SU-DHL-6 (cell line): ENCODE measurements around the gene STAG3.
A peak's percentile ranks its signal among the peaks of the same experiment; 100 is the strongest.

Experiments used
- H2AFZ ChIP-seq: fragments of 200-600 bp; sonication (generic); 2 replicates; pipeline ENCODE4 v1.6.1; 2014; ENCODE audit warnings: low read depth, mild to moderate bottlenecking, moderate library complexity, mixed read lengths, antibody characterized with exemption, low read length; ENCODE audit not compliant: severe bottlenecking
- H3F3A ChIP-seq: fragments of 200-600 bp; shearing (Covaris generic); 2 replicates; pipeline ENCODE4 v1.6.0; 2016; ENCODE audit warnings: antibody characterized with exemption, mild to moderate bottlenecking; ENCODE audit not compliant: insufficient read depth
- H3K27ac ChIP-seq: fragments of 200-600 bp; sonication (generic); 2 replicates; pipeline ENCODE4 v1.5.1; 2016; ENCODE audit warnings: low read depth, mild to moderate bottlenecking, low read length, moderate library complexity, mixed read lengths
- H3K27me3 ChIP-seq: fragments of 200-600 bp; sonication (generic), shearing (Covaris generic); 2 replicates; pipeline ENCODE4 v1.6.0; 2014; ENCODE audit warnings: mild to moderate bottlenecking, low read length
- H3K36me3 ChIP-seq: fragments of 200-600 bp; sonication (generic); 2 replicates; pipeline ENCODE4 v1.6.1; 2014; ENCODE audit warnings: mild to moderate bottlenecking, low read length, mixed read lengths
- H3K4me2 ChIP-seq: fragments of 300-600, 200-600 bp; shearing (Covaris generic), sonication (generic); 2 replicates; pipeline ENCODE4 v1.6.0; 2014; ENCODE audit warnings: low read length, low read depth, mild to moderate bottlenecking; ENCODE audit not compliant: poor library complexity, severe bottlenecking
- H3K4me3 ChIP-seq: fragments of 200-600 bp; sonication (generic); 2 replicates; pipeline ENCODE4 v1.5.1; 2014; ENCODE audit warnings: antibody characterized with exemption, low read length, mild to moderate bottlenecking, mixed read lengths; ENCODE audit not compliant: insufficient read depth, poor library complexity, severe bottlenecking
- H3K79me2 ChIP-seq: fragments of 200-600 bp; sonication (generic); 2 replicates; pipeline ENCODE4 v1.6.1; 2014; ENCODE audit warnings: mild to moderate bottlenecking, low read length, moderate library complexity; ENCODE audit not compliant: insufficient read depth
- H3K9ac ChIP-seq: fragments of 200-600 bp; sonication (generic); 2 replicates; pipeline ENCODE4 v1.7.0; 2014; ENCODE audit warnings: mild to moderate bottlenecking, low read length
- H3K9me2 ChIP-seq: fragments of 200-600 bp; sonication (generic); replicated peaks from 2 replicates; pipeline ENCODE4 v1.6.1; 2014; ENCODE audit warnings: low read length; ENCODE audit not compliant: insufficient read depth
- H3K9me3 ChIP-seq: fragments of 200-600 bp; sonication (generic); 2 replicates; pipeline ENCODE4 v1.6.1; 2014; ENCODE audit warnings: low read length, mixed read lengths; ENCODE audit not compliant: insufficient read depth
- H4K20me1 ChIP-seq: fragments of 200-600 bp; sonication (generic); 2 replicates; pipeline ENCODE4 v1.6.1; 2014; ENCODE audit warnings: low read depth, mild to moderate bottlenecking, antibody characterized with exemption, low read length, moderate library complexity, mixed read lengths
- EZH2phosphoT487 ChIP-seq: fragments of 200-600 bp; sonication (generic), shearing (Covaris generic); conservative IDR thresholded peaks from 2 replicates; pipeline ENCODE4 v1.6.1; 2018; ENCODE audit warnings: mild to moderate bottlenecking, antibody characterized with exemption, low read length, moderate library complexity, mixed read lengths
- TF ChIP-seq, protein P1 (sequence below): fragments of 200-600 bp; sonication (generic); IDR thresholded peaks from one replicate; pipeline ENCODE4 v1.5.1; 2017; ENCODE audit warnings: antibody characterized with exemption, mild to moderate bottlenecking, low read length, moderate library complexity; ENCODE audit not compliant: insufficient read depth, poor library complexity, severe bottlenecking

The STAG3 gene

DNA sequence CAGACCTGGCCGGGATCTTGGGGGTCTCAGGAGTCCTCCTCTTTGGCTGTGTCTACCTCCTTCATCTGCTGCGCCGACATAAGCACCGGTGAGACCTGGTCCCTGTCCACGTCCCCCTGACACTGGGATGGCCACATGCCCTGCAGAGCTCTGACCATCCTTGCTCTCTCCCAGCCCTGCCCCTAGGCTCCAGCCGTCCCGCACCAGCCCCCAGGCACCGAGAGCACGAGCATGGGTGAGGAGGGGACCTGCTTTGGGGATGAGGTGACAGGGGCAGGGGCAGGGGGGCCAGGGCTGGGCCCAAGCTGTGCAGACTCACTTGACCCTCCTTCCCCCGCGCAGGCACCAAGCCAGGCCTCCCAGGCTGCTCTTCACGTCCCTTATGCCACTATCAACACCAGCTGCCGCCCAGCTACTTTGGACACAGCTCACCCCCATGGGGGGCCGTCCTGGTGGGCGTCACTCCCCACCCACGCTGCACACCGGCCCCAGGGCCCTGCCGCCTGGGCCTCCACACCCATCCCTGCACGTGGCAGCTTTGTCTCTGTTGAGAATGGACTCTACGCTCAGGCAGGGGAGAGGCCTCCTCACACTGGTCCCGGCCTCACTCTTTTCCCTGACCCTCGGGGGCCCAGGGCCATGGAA, 43.0 kb downstream of the STAG3 start:
- H3K36me3 ChIP-seq: 0 out of 2 replicates have a peak, but pooled peaks cover 2% of the 10 kb centered on the region
- H4K20me1 ChIP-seq: no peaks in the 10 kb centered on the region
- peak overlapping the region; percentile 95 for H3K27ac ChIP-seq
- H2AFZ ChIP-seq: no peak overlapping the region
- no peaks in the 10 kb centered on the region for H3K9me3 ChIP-seq
- TF ChIP-seq EZH2phosphoT487: no peak
- TF ChIP-seq, protein P1, sequence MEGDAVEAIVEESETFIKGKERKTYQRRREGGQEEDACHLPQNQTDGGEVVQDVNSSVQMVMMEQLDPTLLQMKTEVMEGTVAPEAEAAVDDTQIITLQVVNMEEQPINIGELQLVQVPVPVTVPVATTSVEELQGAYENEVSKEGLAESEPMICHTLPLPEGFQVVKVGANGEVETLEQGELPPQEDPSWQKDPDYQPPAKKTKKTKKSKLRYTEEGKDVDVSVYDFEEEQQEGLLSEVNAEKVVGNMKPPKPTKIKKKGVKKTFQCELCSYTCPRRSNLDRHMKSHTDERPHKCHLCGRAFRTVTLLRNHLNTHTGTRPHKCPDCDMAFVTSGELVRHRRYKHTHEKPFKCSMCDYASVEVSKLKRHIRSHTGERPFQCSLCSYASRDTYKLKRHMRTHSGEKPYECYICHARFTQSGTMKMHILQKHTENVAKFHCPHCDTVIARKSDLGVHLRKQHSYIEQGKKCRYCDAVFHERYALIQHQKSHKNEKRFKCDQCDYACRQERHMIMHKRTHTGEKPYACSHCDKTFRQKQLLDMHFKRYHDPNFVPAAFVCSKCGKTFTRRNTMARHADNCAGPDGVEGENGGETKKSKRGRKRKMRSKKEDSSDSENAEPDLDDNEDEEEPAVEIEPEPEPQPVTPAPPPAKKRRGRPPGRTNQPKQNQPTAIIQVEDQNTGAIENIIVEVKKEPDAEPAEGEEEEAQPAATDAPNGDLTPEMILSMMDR: no peak
- H3K9ac ChIP-seq: peak overlapping the region; percentile 93
- H3K79me2 ChIP-seq: peaks cover 29% of the 10 kb centered on the region
- H3F3A ChIP-seq: peaks cover 53% of the 10 kb centered on the region
- peak overlapping the region; percentile 58 for H3K4me3 ChIP-seq
- H3K9me2 ChIP-seq: no peaks in the 10 kb centered on the region
- no peaks in the 10 kb centered on the region for H3K27me3 ChIP-seq
- H3K4me2 ChIP-seq: peak overlapping the region; percentile 86

DNA sequence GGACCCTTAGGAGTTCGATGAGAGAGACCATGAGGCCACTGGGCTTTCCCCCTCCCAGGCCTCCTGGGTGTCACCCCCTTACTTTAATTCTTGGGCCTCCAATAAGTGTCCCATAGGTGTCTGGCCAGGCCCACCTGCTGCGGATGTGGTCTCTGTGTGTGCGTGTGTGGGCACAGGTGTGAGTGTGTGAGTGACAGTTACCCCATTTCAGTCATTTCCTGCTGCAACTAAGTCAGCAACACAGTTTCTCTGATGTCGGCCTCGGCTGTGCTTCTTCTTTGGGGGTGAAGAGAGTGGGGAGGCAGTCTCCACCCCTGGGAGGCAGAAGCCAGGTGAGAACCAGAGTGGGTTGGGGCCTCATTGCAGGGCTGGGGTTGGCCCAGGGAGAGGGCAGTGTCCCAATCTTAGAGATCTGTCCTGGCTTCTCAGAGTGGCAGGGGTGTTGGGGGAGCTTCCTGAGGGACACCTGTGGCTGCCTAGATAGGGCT, 43.6 kb downstream of the STAG3 start:
- H3K27ac ChIP-seq: peak overlapping the region; percentile 95

DNA sequence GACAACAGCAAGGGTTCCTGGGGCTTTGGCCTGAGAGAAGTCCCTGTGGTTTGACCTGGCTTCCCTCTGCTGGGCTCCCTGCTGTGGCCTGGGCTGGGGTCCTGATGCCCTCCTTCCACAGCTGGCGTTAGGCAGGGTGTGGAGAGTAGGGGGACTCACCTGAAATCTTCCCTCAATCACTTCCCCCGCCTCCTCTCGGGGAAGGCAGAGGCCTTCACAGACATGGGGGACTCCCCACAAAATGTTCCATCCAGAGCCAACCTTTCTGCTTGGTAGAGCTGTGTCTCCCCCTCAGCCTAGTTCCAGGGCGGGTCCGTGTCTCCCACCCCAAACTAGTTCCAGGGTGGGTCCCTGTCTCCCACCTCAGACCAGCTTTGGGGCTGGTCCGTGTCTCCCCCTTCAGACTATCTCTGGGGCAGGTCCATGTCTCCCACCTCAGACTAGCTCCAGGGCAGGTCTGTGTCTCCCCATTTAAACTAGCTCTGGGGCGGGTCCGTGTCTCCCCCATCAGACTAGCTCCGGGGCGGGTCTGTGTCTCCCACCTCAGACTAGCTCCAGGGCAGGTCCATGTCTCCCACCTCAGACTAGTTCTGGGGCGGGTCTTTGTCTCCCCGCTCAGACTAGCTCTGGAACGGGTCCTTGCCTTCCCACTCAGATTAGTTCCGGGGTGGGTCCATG, 44.2 kb downstream of the STAG3 start:
- peaks cover 29% of the 10 kb centered on the region for H3K79me2 ChIP-seq
- no peaks in the 10 kb centered on the region for H3K9me3 ChIP-seq
- no peaks in the 10 kb centered on the region for H3K27me3 ChIP-seq
- peak overlapping the region; percentile 95 for H3K27ac ChIP-seq
- 0 out of 2 replicates have a peak, but pooled peaks cover 2% of the 10 kb centered on the region for H3K36me3 ChIP-seq
- peaks cover 52% of the 10 kb centered on the region for H3F3A ChIP-seq
- H3K9me2 ChIP-seq: no peaks in the 10 kb centered on the region
- peak overlapping the region; percentile 51 for H3K4me3 ChIP-seq
- H3K9ac ChIP-seq: peak overlapping the region; percentile 93
- TF ChIP-seq EZH2phosphoT487: no peak
- TF ChIP-seq, protein P1: no peak
- no peaks in the 10 kb centered on the region for H4K20me1 ChIP-seq
- peak overlapping the region; percentile 86 for H3K4me2 ChIP-seq
- no peak overlapping the region for H2AFZ ChIP-seq

More for the DNA sequence above, 43.6 kb downstream of the STAG3 start:
- peak overlapping the region; percentile 58 for H3K4me3 ChIP-seq
- H4K20me1 ChIP-seq: no peaks in the 10 kb centered on the region
- peaks cover 53% of the 10 kb centered on the region for H3F3A ChIP-seq
- peak overlapping the region; percentile 86 for H3K4me2 ChIP-seq
- H2AFZ ChIP-seq: no peak overlapping the region
- 0 out of 2 replicates have a peak, but pooled peaks cover 2% of the 10 kb centered on the region for H3K36me3 ChIP-seq
- H3K9ac ChIP-seq: peak overlapping the region; percentile 93
- H3K27me3 ChIP-seq: no peaks in the 10 kb centered on the region
- H3K9me3 ChIP-seq: no peaks in the 10 kb centered on the region
- TF ChIP-seq, protein P1: no peak
- TF ChIP-seq EZH2phosphoT487: no peak
- no peaks in the 10 kb centered on the region for H3K9me2 ChIP-seq
- H3K79me2 ChIP-seq: peaks cover 29% of the 10 kb centered on the region
